Cardiac septum (tissue), 1 donor: ENCODE data around the gene ZMIZ1. TPM values are rescaled to one million over a fixed set of nuclear protein-coding genes. Genes with fewer than 3 reads are reported as not detected.
"Not testable (repeated sequence)": the region's sequence is repeated elsewhere in the genome, so short reads cannot be mapped to it uniquely, and the experiment has no call there.

Experiments used
- DNase-seq: peaks from one replicate; pipeline ENCODE4 v3.0.0-alpha.2; 2020; ENCODE audit warnings: low spot score
- intact Hi-C: fragments of 100-400 bp; cut with DNase I; formaldehyde crosslinking; loops from one replicate; pipeline ENCODE4 v1.14.0; 2022
- total RNA-seq: library from RNA; stranded (reverse); fragmentation: NEBNext Ultra II Directional; extraction: Animal tissue kit (Norgen Biotek cat#: 25700); gene quantifications from one replicate; pipeline ENCODE4 v1.2.1, GENCODE V29; 2021
- donor health status: DM: no; HTN: no; CAD: no.

The ZMIZ1 gene
- total RNA-seq, 1 donor from 2014 or later: 40.7 TPM

GRCh38 chr10:79324032-79324695, 255.4 kb downstream of the ZMIZ1 start:
- no peak for DNase-seq
- intact Hi-C loops: no loop called here

- no peak for DNase-seq
- intact Hi-C loops: no loop called here
Observed at GRCh38 chr10:79326361-79327089, 257.8 kb downstream of the ZMIZ1 start.

GRCh38 chr10:79327090-79327457, 258.3 kb downstream of the ZMIZ1 start:
- no peak for DNase-seq
- intact Hi-C loops: no loop called here

- no peak for DNase-seq
- intact Hi-C loops: no loop called here
Observed at GRCh38 chr10:79328147-79328701, 259.5 kb downstream of the ZMIZ1 start.

GRCh38 chr10:79328737-79329504, 260.2 kb downstream of the ZMIZ1 start:
- DNase-seq: no peak
- intact Hi-C loops: no loop called here

- intact Hi-C loops: no loop called here
- no peak for DNase-seq
Observed at GRCh38 chr10:79329529-79329928, 260.8 kb downstream of the ZMIZ1 start.

GRCh38 chr10:79331226-79331625, 262.5 kb downstream of the ZMIZ1 start:
- intact Hi-C loops: no loop called here
- no peak for DNase-seq

- intact Hi-C loops: no loop called here
- DNase-seq: peak; percentile 85
Observed at GRCh38 chr10:79331709-79332108, 262.9 kb downstream of the ZMIZ1 start.

GRCh38 chr10:79332610-79333315, 264.0 kb downstream of the ZMIZ1 start:
- intact Hi-C loops: not testable (repeated sequence)

GRCh38 chr10:79333513-79333912, 264.7 kb downstream of the ZMIZ1 start:
- no peak for DNase-seq
- intact Hi-C loops: no loop called here

More at GRCh38 chr10:79332610-79333315, 264.0 kb downstream of the ZMIZ1 start:
- not testable (repeated sequence) for DNase-seq

- intact Hi-C loops: no loop called here
Observed at GRCh38 chr10:79334573-79334972, 265.8 kb downstream of the ZMIZ1 start.

GRCh38 chr10:79335094-79335469, 266.3 kb downstream of the ZMIZ1 start:
- DNase-seq: no peak
- intact Hi-C loops: no loop called here

More at GRCh38 chr10:79334573-79334972, 265.8 kb downstream of the ZMIZ1 start:
- no peak for DNase-seq

GRCh38 chr10:79335470-79336235, 266.9 kb downstream of the ZMIZ1 start:
- no peak for DNase-seq
- intact Hi-C loops: no loop called here

GRCh38 chr10:79336276-79336675, 267.5 kb downstream of the ZMIZ1 start:
- DNase-seq: no peak
- intact Hi-C loops: no loop called here

GRCh38 chr10:79336739-79337138, 268.0 kb downstream of the ZMIZ1 start:
- intact Hi-C loops: no loop called here
- no peak for DNase-seq

- intact Hi-C loops, DNase-seq: not testable (repeated sequence)
Observed at GRCh38 chr10:79337783-79338469, 269.2 kb downstream of the ZMIZ1 start.

- intact Hi-C loops: no loop called here
- no peak for DNase-seq
Observed at GRCh38 chr10:79339266-79339665, 270.5 kb downstream of the ZMIZ1 start.

- intact Hi-C loops: no loop called here
- DNase-seq: no peak
Observed at GRCh38 chr10:79340646-79341244, 272.0 kb downstream of the ZMIZ1 start.
